ENCODE results near the gene CASKIN2. TPM values are rescaled to one million over a fixed set of nuclear protein-coding genes. Genes with fewer than 3 reads are reported as not detected.

The CASKIN2 gene
- polyA plus RNA-seq, 3 donors = 0.33 TPM; not detected in 2

GRCh38 chr17:75526555-75527270 lies 11.4 kb upstream of the CASKIN2 start:
- peaks cover 8 to 10% of the 10 kb centered on the region in 2 donors for H3K36me3 Mint-ChIP-seq
- H3K27ac ChIP-seq (ENCODE audit: low read depth in 1 of 2, low read length in 2 of 2) = no peak overlapping the region
- no peak overlapping the region for H2AFZ ChIP-seq (ENCODE audit: insufficient read depth, low read depth, low read length, poor library complexity, severe bottlenecking)
- H3K27ac Mint-ChIP-seq = no peak overlapping the region
- intact Hi-C loops (cut with micrococcal nuclease) = no loop called here
- peaks cover 0 to 6% (median 0%) of the 10 kb centered on the region in 7 donors for H3K9me3 Mint-ChIP-seq
- TF ChIP-seq, protein P1, sequence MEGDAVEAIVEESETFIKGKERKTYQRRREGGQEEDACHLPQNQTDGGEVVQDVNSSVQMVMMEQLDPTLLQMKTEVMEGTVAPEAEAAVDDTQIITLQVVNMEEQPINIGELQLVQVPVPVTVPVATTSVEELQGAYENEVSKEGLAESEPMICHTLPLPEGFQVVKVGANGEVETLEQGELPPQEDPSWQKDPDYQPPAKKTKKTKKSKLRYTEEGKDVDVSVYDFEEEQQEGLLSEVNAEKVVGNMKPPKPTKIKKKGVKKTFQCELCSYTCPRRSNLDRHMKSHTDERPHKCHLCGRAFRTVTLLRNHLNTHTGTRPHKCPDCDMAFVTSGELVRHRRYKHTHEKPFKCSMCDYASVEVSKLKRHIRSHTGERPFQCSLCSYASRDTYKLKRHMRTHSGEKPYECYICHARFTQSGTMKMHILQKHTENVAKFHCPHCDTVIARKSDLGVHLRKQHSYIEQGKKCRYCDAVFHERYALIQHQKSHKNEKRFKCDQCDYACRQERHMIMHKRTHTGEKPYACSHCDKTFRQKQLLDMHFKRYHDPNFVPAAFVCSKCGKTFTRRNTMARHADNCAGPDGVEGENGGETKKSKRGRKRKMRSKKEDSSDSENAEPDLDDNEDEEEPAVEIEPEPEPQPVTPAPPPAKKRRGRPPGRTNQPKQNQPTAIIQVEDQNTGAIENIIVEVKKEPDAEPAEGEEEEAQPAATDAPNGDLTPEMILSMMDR (IDR thresholded peaks at IDR 0.05) = no peak
- 73% methylated on average over 7 of the region's 13 CpGs for WGBS (ENCODE audit: insufficient coverage)
- no peaks in the 10 kb centered on the region for H3K36me3 ChIP-seq (replicated peaks in 1 of 2; ENCODE audit: control insufficient read depth in 1 of 2, insufficient read depth in 2 of 2, low read length in 2 of 2)
- H3K9ac ChIP-seq (ENCODE audit: insufficient read depth, low read length, poor library complexity, severe bottlenecking) = no peak overlapping the region
- H3K4me1 Mint-ChIP-seq = peaks cover 17% of the 10 kb centered on the region
- H3K27me3 ChIP-seq (ENCODE audit: control insufficient read depth in 2 of 2, insufficient read depth in 2 of 2, low read length in 2 of 2) = peaks cover 5 to 18% of the 10 kb centered on the region in 2 donors
- no peaks in the 10 kb centered on the region for H3K9me3 ChIP-seq (replicated peaks in 1 of 2; ENCODE audit: control insufficient read depth in 1 of 2, insufficient read depth in 1 of 2, low read length in 2 of 2)
- peak overlapping the region; percentile 99 for H3K4me2 ChIP-seq (replicated peaks; ENCODE audit: extremely low read depth, low read length, poor library complexity, severe bottlenecking)
- peak overlapping the region; percentile 66 to 86 for H3K4me3 Mint-ChIP-seq
- H3K4me3 ChIP-seq (replicated peaks in 1 of 3; ENCODE audit: low read depth in 2 of 3, low read length in 3 of 3) = peak overlapping the region in 1 of 3 experiments; percentile 88
- DNase-seq = no peak
- H3K27me3 Mint-ChIP-seq (ENCODE audit: low read depth in 3 of 3) = peaks cover 14 to 25% (median 20%) of the 10 kb centered on the region in 3 donors
- no peaks in the 10 kb centered on the region for H3K79me2 ChIP-seq (ENCODE audit: insufficient read depth, low read length)
- H3K4me1 ChIP-seq (ENCODE audit: control insufficient read depth in 1 of 2, insufficient read depth in 2 of 2, low read length in 2 of 2) = peaks cover 16 to 22% of the 10 kb centered on the region in 2 donors
- H4K20me1 ChIP-seq (ENCODE audit: insufficient read depth, low read length) = no peaks in the 10 kb centered on the region

DNA sequence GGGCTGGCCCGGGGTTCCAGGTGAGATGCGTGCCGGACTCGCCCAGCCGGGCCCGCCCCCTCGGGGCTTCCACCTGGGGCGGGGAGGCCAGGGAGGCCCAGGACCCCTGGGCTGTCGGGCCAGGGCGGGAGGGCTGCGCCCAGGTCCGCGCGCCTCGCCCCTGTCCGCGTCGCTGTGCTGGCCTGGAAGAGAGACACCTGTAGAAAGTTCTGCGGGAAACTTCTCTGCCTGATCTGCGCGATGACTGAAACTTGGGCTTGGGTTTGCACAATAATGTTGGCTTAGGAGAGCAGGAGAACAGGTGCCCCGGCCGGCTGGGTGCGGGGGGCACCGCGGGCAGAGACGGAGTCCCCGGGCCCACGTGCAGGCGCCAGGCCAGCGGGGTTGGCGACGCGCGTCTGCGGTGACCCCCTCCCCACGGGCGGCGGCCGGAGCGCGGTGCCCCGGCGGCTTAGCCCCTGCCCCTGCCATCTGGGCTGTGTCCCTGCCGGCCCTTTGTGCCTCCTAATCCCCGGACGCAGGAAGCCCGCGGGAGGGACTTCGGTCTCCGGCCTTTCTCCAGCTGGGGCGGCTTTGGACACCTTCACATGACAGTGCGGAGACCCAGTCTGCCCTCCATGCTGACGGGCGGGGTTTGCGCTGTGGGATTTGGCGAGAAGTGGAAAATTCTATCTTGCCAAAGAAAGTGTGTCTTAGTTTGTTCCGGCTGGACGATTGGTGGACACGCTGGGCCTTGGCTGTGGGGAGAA lies 10.6 kb upstream of the CASKIN2 start:
- Mint-ChIP-seq H3K27me3 (ENCODE audit: low read depth in 3 of 3) (peaks cover 14 to 25% (median 20%) of the 10 kb centered on the region in 3 donors), H3K27ac (peak overlapping the region in 1 of 7 donors; percentile 25)
- H3K9ac ChIP-seq (ENCODE audit: insufficient read depth, low read length, poor library complexity, severe bottlenecking) = no peak overlapping the region

More for the DNA sequence above, 10.6 kb upstream of the CASKIN2 start:
- peak overlapping the region; percentile 76 for H2AFZ ChIP-seq (ENCODE audit: insufficient read depth, low read depth, low read length, poor library complexity, severe bottlenecking)
- 4% methylated on average over 60 of the region's 60 CpGs for WGBS (ENCODE audit: insufficient coverage)
- H3K9me3 ChIP-seq (replicated peaks in 1 of 2; ENCODE audit: control insufficient read depth in 1 of 2, insufficient read depth in 1 of 2, low read length in 2 of 2) = no peaks in the 10 kb centered on the region
- peak overlapping the region; percentile 99 for H3K4me2 ChIP-seq (replicated peaks; ENCODE audit: extremely low read depth, low read length, poor library complexity, severe bottlenecking)
- H3K36me3 ChIP-seq (replicated peaks in 1 of 2; ENCODE audit: control insufficient read depth in 1 of 2, insufficient read depth in 2 of 2, low read length in 2 of 2) = no peaks in the 10 kb centered on the region
- H4K20me1 ChIP-seq (ENCODE audit: insufficient read depth, low read length) = no peaks in the 10 kb centered on the region
- Mint-ChIP-seq H3K36me3 (peaks cover 8 to 10% of the 10 kb centered on the region in 2 donors), H3K9me3 (peaks cover 0 to 6% (median 0%) of the 10 kb centered on the region in 7 donors), H3K4me3 (peak overlapping the region; percentile 66 to 86), H3K4me1 (peaks cover 17% of the 10 kb centered on the region)
- H3K4me3 ChIP-seq (replicated peaks in 1 of 3; ENCODE audit: low read depth in 2 of 3, low read length in 3 of 3) = peak overlapping the region; percentile 28 to 88 (median 29)
- TF ChIP-seq, protein P1 (IDR thresholded peaks at IDR 0.05) = no peak
- no peak for DNase-seq
- no peaks in the 10 kb centered on the region for H3K79me2 ChIP-seq (ENCODE audit: insufficient read depth, low read length)
- intact Hi-C loops (cut with micrococcal nuclease) = no loop called here
- H3K27ac ChIP-seq (ENCODE audit: low read depth in 1 of 2, low read length in 2 of 2) = no peak overlapping the region
- H3K27me3 ChIP-seq (ENCODE audit: control insufficient read depth in 2 of 2, insufficient read depth in 2 of 2, low read length in 2 of 2) = peaks cover 5 to 18% of the 10 kb centered on the region in 2 donors
- peaks cover 16 to 22% of the 10 kb centered on the region in 2 donors for H3K4me1 ChIP-seq (ENCODE audit: control insufficient read depth in 1 of 2, insufficient read depth in 2 of 2, low read length in 2 of 2)

Measured in CD14-positive monocyte (primary cell).